ENCODE results near the gene LRMDA. TPM values are rescaled to one million over a fixed set of nuclear protein-coding genes. Genes with fewer than 3 reads are reported as not detected.
A peak's percentile ranks its signal among the peaks of the same experiment; 100 is the strongest.

Gene LRMDA
- total RNA-seq, 4 donors from 2014 or later: 9.8 to 18.6 (median 15.8) TPM

GRCh38 chr10:76401006-76401405 is 969.6 kb downstream of the LRMDA start:
- no peak for DNase-seq (ENCODE audit: low spot score in 2 of 2)
- no peak overlapping the region for H3K4me3 ChIP-seq
- TF ChIP-seq POLR2A (IDR thresholded peaks at IDR 0.05) (no peak), EP300 (IDR thresholded peaks at IDR 0.05) (no peak), CTCF (IDR thresholded peaks at IDR 0.05) (no peak)
- no peaks in the 10 kb centered on the region for H3K27me3 ChIP-seq
- H3K4me1 ChIP-seq: peaks cover 0 to 34% (median 11%) of the 10 kb centered on the region in 4 donors
- H3K9me3 ChIP-seq: no peaks in the 10 kb centered on the region
- no peaks in the 10 kb centered on the region for H3K36me3 ChIP-seq
- no peak overlapping the region for H3K27ac ChIP-seq
- WGBS, 2 donors: 92 to 93% methylated on average over 3 of the region's 3 CpGs

DNA sequence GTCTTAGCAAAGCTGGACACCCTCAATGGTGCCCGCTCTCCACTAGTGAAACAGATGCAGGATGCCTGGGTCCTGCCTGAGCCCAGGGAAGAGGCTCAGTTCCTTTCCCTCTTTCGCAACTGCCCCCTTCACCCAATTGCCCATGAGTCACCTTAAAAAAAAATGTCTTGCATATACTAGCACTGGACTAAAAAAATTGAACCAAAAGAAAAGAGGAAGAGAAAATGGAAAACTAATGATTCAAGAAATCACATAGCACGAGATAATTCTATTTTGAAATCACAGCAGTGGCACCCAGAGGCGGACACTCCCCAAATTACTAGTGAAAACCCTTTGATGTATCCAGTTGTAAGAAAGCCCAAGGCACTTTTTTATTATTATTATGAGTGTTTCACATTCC is 972.5 kb downstream of the LRMDA start:
- H3K27ac ChIP-seq: peak overlapping the region in 2 of 4 donors; percentile 28 to 49
- H3K27me3 ChIP-seq: no peaks in the 10 kb centered on the region
- peak in 1 of 2 donors; percentile 36 for DNase-seq (ENCODE audit: low spot score in 2 of 2)
- no peaks in the 10 kb centered on the region for H3K36me3 ChIP-seq
- peaks cover 0 to 11% (median under 1%) of the 10 kb centered on the region in 4 donors for H3K4me1 ChIP-seq
- no peaks in the 10 kb centered on the region for H3K9me3 ChIP-seq
- no peak overlapping the region for H3K4me3 ChIP-seq
- TF ChIP-seq EP300 (IDR thresholded peaks at IDR 0.05): peak; percentile 41 to 67
- no peak for TF ChIP-seq POLR2A (IDR thresholded peaks at IDR 0.05)
- 67 to 72% methylated on average over 4 of the region's 4 CpGs for WGBS, 2 donors

DNA sequence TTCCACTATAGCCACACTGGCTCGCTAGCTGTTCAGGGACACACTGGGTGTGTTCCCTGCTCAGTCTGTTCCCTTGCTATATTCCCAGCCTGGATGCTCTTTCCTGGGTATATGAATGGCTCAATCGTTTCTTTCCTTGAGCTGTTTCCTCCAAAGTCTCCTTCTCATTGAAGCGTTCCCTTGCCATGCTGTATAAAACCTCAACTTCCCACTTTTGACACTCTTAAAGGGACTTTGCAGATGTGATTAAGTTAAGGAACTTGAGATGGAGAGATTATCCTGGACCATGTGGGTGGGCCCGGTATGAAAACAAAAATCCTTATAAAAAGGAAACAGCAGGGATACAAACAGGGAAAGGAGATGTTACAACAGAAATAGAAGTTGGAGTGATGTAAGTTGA is 973.1 kb downstream of the LRMDA start:
- Histone ChIP-seq H3K36me3 (no peaks in the 10 kb centered on the region), H3K9me3 (no peaks in the 10 kb centered on the region), H3K27ac (peak overlapping the region in 2 of 4 donors; percentile 47 to 49), H3K4me1 (peaks cover 0 to 9% (median 0%) of the 10 kb centered on the region in 4 donors), H3K4me3 (no peak overlapping the region), H3K27me3 (no peaks in the 10 kb centered on the region)
- WGBS, 2 donors: 84 to 86% methylated on average over 4 of the region's 4 CpGs
- no peak for DNase-seq (ENCODE audit: low spot score in 2 of 2)
- no peak for TF ChIP-seq EP300 (IDR thresholded peaks at IDR 0.05)
- no peak for TF ChIP-seq CTCF (IDR thresholded peaks at IDR 0.05)
- TF ChIP-seq POLR2A (IDR thresholded peaks at IDR 0.05): no peak

DNA sequence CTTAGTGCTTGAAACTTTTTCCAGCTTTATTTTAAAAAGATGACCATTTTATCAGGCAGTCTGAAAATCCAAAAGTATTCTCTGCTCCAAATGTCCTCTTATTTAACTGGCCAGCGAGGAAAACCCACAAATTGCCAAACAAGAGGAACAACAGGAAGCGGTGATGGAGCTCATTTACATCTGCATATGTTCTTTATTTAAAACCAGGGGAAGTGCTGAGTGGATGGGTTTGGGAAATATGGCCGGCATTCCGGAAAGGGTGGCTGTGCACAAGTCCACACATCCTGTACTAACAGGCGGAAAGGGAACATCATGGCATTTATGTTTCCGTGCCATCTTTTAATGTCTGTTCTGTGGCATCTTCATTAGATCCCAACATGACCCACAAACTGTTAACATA is 974.5 kb downstream of the LRMDA start:
- H3K9me3 ChIP-seq: no peaks in the 10 kb centered on the region
- peaks cover 0 to 9% (median 0%) of the 10 kb centered on the region in 4 donors for H3K4me1 ChIP-seq
- DNase-seq (ENCODE audit: low spot score in 2 of 2): no peak
- H3K36me3 ChIP-seq: no peaks in the 10 kb centered on the region
- no peaks in the 10 kb centered on the region for H3K27me3 ChIP-seq
- WGBS, 2 donors: 88 to 92% methylated on average over 6 of the region's 6 CpGs
- H3K27ac ChIP-seq: no peak overlapping the region
- TF ChIP-seq CTCF (IDR thresholded peaks at IDR 0.05): no peak
- no peak for TF ChIP-seq POLR2A (IDR thresholded peaks at IDR 0.05)
- peak in 1 of 2 donors; percentile 14 for TF ChIP-seq EP300 (IDR thresholded peaks at IDR 0.05)
- H3K4me3 ChIP-seq: no peak overlapping the region

- TF ChIP-seq EP300 (IDR thresholded peaks at IDR 0.05) (no peak), POLR2A (IDR thresholded peaks at IDR 0.05) (no peak), CTCF (IDR thresholded peaks at IDR 0.05) (no peak)
- Histone ChIP-seq H3K4me1 (peaks cover 0 to 9% (median 0%) of the 10 kb centered on the region in 4 donors), H3K36me3 (no peaks in the 10 kb centered on the region), H3K27ac (no peak overlapping the region), H3K27me3 (no peaks in the 10 kb centered on the region), H3K4me3 (no peak overlapping the region), H3K9me3 (no peaks in the 10 kb centered on the region)
- DNase-seq (ENCODE audit: low spot score in 2 of 2): no peak
- WGBS, 2 donors: 85 to 89% methylated on average over 3 of the region's 3 CpGs
These were observed 977.2 kb downstream of the LRMDA start for GRCh38 chr10:76408646-76409045.

All from tibial nerve (tissue), 4 donors.